Body of pancreas (tissue), 4 donors: ENCODE measurements around the gene KLF16.

Experiments
- POLR2A ChIP-seq, 3 donors: fragments of 450-650 bp; IDR thresholded peaks; one replicate each; pipeline ENCODE4 v1.6.1; 2016; ENCODE audit warnings: antibody characterized with exemption in 3 of 3, mild to moderate bottlenecking in 2 of 3
- TF ChIP-seq, protein P1 (sequence below), 7 experiments: fragments of 450-650 bp in 4 of 7; fragments of 200-600 bp in 3 of 7; sonication (generic) in 3 of 7; IDR thresholded peaks; one replicate each; pipeline ENCODE4 v1.5.1; 2016 to 2019; ENCODE audit warnings: antibody characterized with exemption in 7 of 7

DNA sequence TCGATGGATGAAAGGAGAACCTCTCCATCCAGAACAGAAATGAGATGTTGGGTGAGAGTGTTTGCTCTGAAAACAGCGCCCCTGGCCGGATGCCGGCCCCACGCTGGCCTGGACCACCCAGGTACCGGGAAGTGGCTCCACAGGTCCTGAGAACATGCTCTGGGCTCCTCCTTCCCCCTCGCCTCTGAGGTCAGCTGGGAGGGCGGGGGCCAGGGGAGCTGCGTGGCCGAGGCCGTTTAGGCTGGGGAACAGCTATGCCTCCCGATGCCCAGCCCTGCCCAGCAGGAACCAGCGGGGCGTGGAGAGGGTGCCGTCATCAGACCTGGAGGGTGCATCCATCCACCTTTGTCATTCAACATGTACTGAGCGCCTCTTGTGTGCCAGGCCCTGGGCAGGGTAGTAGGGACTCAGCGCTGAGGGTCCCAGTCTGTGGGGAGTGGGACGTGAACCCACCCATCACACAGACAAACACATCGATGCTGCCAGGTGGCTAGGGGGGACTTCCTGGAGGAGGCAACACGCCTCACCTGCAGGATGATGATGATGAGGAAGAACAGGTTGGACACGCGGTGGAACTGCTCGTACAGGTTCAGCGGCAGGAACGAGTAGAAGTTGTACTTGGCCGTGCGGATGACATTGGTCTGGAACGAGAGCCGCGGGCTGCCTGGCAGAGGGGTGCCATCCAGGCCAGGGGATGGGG is 55.5 kb downstream of the KLF16 start:
- TF ChIP-seq, protein P1, sequence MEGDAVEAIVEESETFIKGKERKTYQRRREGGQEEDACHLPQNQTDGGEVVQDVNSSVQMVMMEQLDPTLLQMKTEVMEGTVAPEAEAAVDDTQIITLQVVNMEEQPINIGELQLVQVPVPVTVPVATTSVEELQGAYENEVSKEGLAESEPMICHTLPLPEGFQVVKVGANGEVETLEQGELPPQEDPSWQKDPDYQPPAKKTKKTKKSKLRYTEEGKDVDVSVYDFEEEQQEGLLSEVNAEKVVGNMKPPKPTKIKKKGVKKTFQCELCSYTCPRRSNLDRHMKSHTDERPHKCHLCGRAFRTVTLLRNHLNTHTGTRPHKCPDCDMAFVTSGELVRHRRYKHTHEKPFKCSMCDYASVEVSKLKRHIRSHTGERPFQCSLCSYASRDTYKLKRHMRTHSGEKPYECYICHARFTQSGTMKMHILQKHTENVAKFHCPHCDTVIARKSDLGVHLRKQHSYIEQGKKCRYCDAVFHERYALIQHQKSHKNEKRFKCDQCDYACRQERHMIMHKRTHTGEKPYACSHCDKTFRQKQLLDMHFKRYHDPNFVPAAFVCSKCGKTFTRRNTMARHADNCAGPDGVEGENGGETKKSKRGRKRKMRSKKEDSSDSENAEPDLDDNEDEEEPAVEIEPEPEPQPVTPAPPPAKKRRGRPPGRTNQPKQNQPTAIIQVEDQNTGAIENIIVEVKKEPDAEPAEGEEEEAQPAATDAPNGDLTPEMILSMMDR (IDR thresholded peaks at IDR 0.05), result no peak
- TF ChIP-seq POLR2A (IDR thresholded peaks at IDR 0.05), result no peak
